Thyroid gland (tissue), 4 donors: Measurements from ENCODE around the gene SLC2A5. TPM values are rescaled to one million over a fixed set of nuclear protein-coding genes. Genes with fewer than 3 reads are reported as not detected.

ENCODE experiments used
- DNase-seq, 2 donors: peaks; one replicate each; pipeline ENCODE4 v3.0.0-alpha.2; 2019
- H3K27ac ChIP-seq, 3 donors: fragments of 200-600 bp; sonication (generic); 1 replicate in 2 of 3; 2 replicates in 1 of 3; pipeline ENCODE4 v1.5.1; 2016 to 2019; ENCODE audit warnings: mild to moderate bottlenecking in 1 of 3, moderate library complexity in 1 of 3
- H3K27me3 ChIP-seq: fragments of 200-600 bp; sonication (generic); one replicate; pipeline ENCODE4 v1.5.1; 2019
- H3K36me3 ChIP-seq, 2 donors: fragments of 200-600 bp; sonication (generic); one replicate each; pipeline ENCODE4 v1.5.1; 2016 to 2019
- H3K4me1 ChIP-seq, 2 donors: fragments of 200-600 bp; sonication (generic); one replicate each; pipeline ENCODE4 v1.5.1; 2017 to 2019
- H3K4me3 ChIP-seq, 3 donors: fragments of 200-600 bp; sonication (generic); replicated peaks in 1 of 3; 1 replicate in 2 of 3; 2 replicates in 1 of 3; pipeline ENCODE4 v1.5.1; 2016; ENCODE audit warnings: mild to moderate bottlenecking in 1 of 3
- H3K9me3 ChIP-seq: fragments of 200-600 bp; sonication (generic); one replicate; pipeline ENCODE4 v1.5.1; 2017
- POLR2A ChIP-seq, 2 donors: fragments of 450-650 bp; IDR thresholded peaks; one replicate each; pipeline ENCODE4 v1.6.1; 2017; ENCODE audit warnings: antibody characterized with exemption in 2 of 2, mild to moderate bottlenecking in 2 of 2, moderate library complexity in 1 of 2
- WGBS, 2 donors: methylation state at CpG; one replicate each; pipeline ENCODE4 v1.1.5; 2017; 5-methylcytosine and 5-hydroxymethylcytosine counted together
- intact Hi-C: fragments of 100-400 bp; cut with DNase I; formaldehyde crosslinking; loops from one replicate; pipeline ENCODE4 v1.15.1; 2023
- total RNA-seq, 4 donors: library from RNA; depleted of rRNA; stranded (reverse); fragments of >200 nt; gene quantifications; one replicate each; pipeline ENCODE4 v1.2.3, GENCODE V29; 2016
- TF ChIP-seq, protein P1 (sequence below), 6 experiments: fragments of 200-600 bp in 3 of 6; fragments of 450-650 bp in 3 of 6; sonication (generic) in 3 of 6; IDR thresholded peaks; one replicate each; pipeline ENCODE4 v1.5.1; 2016 to 2019; ENCODE audit warnings: antibody characterized with exemption in 6 of 6, mild to moderate bottlenecking in 2 of 6, inconsistent platforms in 1 of 6, moderate library complexity in 1 of 6

The SLC2A5 gene
- total RNA-seq, 4 donors from 2014 or later = 0.73 to 1.1 (median 0.88) TPM

DNA sequence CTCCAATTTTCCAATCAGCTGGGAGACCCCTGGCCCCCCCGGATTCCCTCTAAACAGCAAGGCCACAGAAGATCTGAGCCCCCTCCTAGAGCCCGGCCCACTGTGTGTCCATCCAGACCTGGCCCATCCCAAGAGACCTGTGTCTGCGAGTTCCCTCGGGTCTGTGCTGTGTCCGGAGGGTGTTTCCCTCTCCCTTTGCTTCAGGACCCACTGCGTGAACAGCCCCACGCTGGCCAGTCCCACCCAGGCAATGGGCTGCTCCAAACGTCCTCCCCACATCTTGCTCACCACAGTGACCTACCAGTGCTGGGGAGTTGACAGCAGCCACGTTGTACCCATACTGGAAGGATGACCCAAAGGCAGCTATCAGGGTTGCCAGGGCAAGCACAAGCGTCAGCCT is 11.6 kb downstream of the SLC2A5 start:
- H3K36me3 ChIP-seq = no peaks in the 10 kb centered on the region
- no peak overlapping the region for H3K27ac ChIP-seq
- intact Hi-C loops = no loop called here
- no peak overlapping the region for H3K4me3 ChIP-seq
- H3K4me1 ChIP-seq = peaks cover 0 to 10% of the 10 kb centered on the region in 2 donors
- no peaks in the 10 kb centered on the region for H3K9me3 ChIP-seq
- H3K27me3 ChIP-seq = no peaks in the 10 kb centered on the region
- TF ChIP-seq, protein P1, sequence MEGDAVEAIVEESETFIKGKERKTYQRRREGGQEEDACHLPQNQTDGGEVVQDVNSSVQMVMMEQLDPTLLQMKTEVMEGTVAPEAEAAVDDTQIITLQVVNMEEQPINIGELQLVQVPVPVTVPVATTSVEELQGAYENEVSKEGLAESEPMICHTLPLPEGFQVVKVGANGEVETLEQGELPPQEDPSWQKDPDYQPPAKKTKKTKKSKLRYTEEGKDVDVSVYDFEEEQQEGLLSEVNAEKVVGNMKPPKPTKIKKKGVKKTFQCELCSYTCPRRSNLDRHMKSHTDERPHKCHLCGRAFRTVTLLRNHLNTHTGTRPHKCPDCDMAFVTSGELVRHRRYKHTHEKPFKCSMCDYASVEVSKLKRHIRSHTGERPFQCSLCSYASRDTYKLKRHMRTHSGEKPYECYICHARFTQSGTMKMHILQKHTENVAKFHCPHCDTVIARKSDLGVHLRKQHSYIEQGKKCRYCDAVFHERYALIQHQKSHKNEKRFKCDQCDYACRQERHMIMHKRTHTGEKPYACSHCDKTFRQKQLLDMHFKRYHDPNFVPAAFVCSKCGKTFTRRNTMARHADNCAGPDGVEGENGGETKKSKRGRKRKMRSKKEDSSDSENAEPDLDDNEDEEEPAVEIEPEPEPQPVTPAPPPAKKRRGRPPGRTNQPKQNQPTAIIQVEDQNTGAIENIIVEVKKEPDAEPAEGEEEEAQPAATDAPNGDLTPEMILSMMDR (IDR thresholded peaks at IDR 0.05) = no peak
- TF ChIP-seq POLR2A (IDR thresholded peaks at IDR 0.05) = no peak
- no peak for DNase-seq
- 89 to 91% methylated on average over 7 to 10 of the region's 10 CpGs for WGBS, 2 donors

DNA sequence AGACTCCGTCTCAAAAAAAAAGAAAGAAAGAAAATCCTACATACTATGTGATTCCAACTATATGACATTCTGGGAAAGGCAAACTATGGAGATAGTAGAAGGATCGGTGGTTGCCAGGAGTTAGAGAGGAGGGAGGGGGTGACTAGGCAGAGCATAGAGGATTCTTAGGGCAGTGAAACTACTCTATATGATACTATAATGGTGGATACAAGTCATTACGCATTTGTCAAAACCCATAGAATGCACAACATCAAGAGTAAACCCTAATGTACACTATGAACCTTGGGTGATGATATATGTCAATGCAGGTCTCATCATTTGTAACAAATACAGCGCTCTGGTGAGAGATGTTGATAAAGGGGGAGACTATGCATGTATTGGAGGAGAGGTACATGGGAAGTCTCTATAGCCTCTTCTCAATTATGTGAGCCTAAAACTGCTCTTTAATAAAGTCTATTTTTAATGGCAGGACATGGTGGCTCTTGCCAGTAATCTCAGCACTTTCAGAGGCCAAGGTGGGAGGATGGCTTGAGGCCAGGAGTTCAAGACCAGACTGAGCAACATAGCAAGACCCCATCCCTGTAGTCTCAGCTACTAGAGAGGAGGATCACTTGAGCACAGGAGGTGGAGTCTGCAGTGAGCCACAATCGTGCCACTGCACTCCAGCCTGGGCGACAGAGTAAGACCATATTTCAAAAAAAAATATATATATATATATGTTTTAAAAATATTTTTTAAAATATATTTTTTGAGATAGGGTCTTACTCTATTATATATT is 17.0 kb downstream of the SLC2A5 start:
- Histone ChIP-seq H3K27ac (no peak overlapping the region), H3K9me3 (no peaks in the 10 kb centered on the region), H3K36me3 (no peaks in the 10 kb centered on the region), H3K4me1 (no peaks in the 10 kb centered on the region), H3K27me3 (no peaks in the 10 kb centered on the region), H3K4me3 (no peak overlapping the region)
- DNase-seq = no peak
- intact Hi-C loops = no loop called here
- WGBS, 2 donors = 93 to 94% methylated on average over 6 of the region's 6 CpGs
- TF ChIP-seq, protein P1 (IDR thresholded peaks at IDR 0.05) = no peak
- no peak for TF ChIP-seq POLR2A (IDR thresholded peaks at IDR 0.05)

DNA sequence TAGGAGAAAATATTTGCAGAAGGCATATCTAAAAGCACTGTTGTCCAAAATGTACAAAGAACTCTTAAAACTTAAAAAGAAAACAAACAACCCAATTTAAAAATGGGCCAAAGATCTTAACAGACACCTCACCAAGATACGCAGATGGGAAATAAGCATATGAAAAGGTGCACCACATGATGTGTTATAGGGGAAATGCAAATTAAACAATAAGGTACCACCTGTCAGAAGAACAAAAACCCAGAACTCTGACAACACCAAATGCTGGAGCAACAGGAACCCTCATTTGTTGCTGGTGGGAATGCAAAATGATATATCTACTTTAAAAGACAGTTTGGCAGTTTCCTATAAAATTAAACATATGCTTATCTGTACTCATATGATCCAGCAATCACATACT is 18.1 kb downstream of the SLC2A5 start:
- no peaks in the 10 kb centered on the region for H3K36me3 ChIP-seq
- DNase-seq = no peak
- no peaks in the 10 kb centered on the region for H3K9me3 ChIP-seq
- 70 to 82% methylated on average over 1 of the region's 1 CpG for WGBS, 2 donors
- no peak overlapping the region for H3K27ac ChIP-seq
- intact Hi-C loops = no loop called here
- H3K4me1 ChIP-seq = no peaks in the 10 kb centered on the region
- TF ChIP-seq, protein P1 (IDR thresholded peaks at IDR 0.05) = no peak
- H3K4me3 ChIP-seq = no peak overlapping the region
- no peaks in the 10 kb centered on the region for H3K27me3 ChIP-seq

DNA sequence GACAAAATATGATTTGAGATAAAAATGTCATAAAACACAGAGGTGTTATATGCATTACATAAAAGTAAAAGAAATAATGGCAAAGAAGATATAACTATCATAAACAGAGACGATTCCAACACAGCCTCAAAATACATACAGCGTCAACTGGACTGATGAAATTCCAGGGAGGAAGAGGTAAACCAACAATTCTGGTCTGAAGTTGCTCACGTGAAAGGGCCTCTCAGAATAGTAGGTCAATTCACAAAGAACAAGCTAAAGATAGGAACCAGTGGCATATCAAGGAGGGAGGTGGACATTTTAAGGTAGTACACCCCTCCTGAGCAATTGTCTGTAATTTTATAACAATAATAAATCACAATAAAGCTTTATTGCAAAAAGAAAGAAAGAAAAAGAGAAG is 18.6 kb downstream of the SLC2A5 start:
- TF ChIP-seq, protein P1 (IDR thresholded peaks at IDR 0.05) = no peak
- no peak for TF ChIP-seq POLR2A (IDR thresholded peaks at IDR 0.05)
- WGBS, 2 donors = 44 to 47% methylated on average over 3 of the region's 3 CpGs
- Histone ChIP-seq H3K4me1 (no peaks in the 10 kb centered on the region), H3K36me3 (no peaks in the 10 kb centered on the region), H3K27me3 (no peaks in the 10 kb centered on the region), H3K27ac (no peak overlapping the region), H3K9me3 (no peaks in the 10 kb centered on the region), H3K4me3 (no peak overlapping the region)
- no peak for DNase-seq
- intact Hi-C loops = no loop called here

DNA sequence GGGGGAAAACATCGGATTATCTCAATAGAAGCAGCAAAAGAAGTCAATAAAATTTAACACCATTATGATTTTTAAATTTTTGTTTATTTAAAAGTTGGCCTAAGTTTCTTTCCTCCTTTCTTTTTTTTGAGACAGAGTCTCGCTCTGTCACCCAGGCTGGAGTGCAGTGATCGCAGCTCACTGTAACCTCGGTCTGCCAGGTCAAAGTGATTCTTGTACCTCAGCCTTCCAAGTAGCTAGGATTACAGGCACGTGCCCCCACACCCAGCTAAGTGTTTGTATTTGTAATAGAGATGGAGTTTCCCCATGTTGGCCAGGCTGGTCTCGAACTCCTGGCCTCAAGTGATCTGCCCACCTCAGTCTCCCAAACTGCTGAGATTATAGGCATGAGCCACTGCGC is 20.9 kb downstream of the SLC2A5 start:
- Histone ChIP-seq H3K4me1 (no peaks in the 10 kb centered on the region), H3K36me3 (no peaks in the 10 kb centered on the region), H3K27ac (no peak overlapping the region), H3K27me3 (no peaks in the 10 kb centered on the region), H3K4me3 (no peak overlapping the region), H3K9me3 (no peaks in the 10 kb centered on the region)
- no peak for DNase-seq
- intact Hi-C loops = no loop called here
- no peak for TF ChIP-seq POLR2A (IDR thresholded peaks at IDR 0.05)
- TF ChIP-seq, protein P1 (IDR thresholded peaks at IDR 0.05) = no peak
- 62 to 65% methylated on average over 7 of the region's 7 CpGs for WGBS, 2 donors
